Neural cell (in vitro differentiated cells): ENCODE results near the gene CRYGD.

Experiments
- CTCF ChIP-seq: fragments of 450-650 bp; IDR thresholded peaks from 2 replicates; pipeline ENCODE4 v1.5.1; 2014; ENCODE audit warnings: antibody characterized with exemption, mild to moderate bottlenecking, moderate library complexity; ENCODE audit not compliant: poor library complexity, severe bottlenecking
- POLR2AphosphoS5 ChIP-seq: IDR thresholded peaks from 2 replicates; pipeline ENCODE4 v1.6.1; 2012

- TF ChIP-seq POLR2AphosphoS5 (no peak), CTCF (no peak)
Measured at GRCh38 chr2:208122248-208122647, 2.1 kb downstream of the CRYGD start.
